SIG-M5 (cell line): Measurements from ENCODE around the gene TMTC3.
"Not testable (repeated sequence)": the region's sequence is repeated elsewhere in the genome, so short reads cannot be mapped to it uniquely, and the experiment has no call there.

Experiments
- DNase-seq: peaks from one replicate; lab custom pipeline; 2025; lab: John Stamatoyannopoulos, UW

Gene TMTC3

DNA sequence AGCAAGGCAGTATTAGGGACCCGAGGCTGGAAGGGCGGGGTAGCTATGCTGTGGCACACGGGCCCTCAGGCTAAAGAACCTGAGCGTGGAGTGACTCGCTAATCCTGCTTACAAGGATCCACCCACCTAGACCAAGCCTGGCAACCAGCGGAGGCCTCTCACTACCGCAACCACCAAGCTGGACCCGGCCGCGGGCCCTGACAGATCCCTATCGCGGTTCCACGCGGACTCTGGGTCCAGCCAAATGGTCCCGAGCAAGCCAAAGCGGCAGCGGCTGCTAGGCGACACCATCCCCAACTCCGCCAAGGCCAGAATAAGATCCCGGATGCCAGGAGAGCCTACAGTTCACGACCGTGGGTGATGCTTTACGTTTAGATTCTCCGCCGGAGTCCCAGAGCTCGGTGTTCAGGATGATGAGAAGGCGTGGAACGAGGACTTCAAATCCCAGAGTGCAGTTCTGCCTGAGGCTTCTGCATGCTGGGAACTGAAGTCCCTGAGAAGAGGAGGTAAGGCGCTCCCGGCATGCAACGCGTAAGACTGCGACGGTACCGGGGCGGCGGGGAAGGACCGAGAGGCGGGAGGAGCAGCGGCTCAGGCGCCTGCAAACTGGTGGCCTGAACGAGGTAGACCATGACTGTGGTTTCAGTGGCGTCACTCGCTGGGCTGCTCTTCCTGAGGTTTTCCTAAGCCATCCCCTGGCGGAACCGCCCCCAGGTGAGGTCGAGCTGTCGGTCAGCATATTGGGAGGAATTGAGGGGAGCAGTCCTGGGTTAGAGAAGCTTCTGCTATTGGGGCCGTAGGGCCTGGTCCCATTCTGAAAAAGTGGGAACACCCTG is at the start of gene TMTC3, which contains the start of gene CEP290:
Gene TMTC3 (plus strand): TSS at position 534 of the 836 bp plus-strand sequence. CDS start 6,009 bp downstream, outside the sequence.
Gene CEP290 (minus strand): TSS at position 315 of the 836 bp plus-strand sequence. CDS start 781 bp downstream, outside the sequence.
- peak; percentile 99 for DNase-seq

DNA sequence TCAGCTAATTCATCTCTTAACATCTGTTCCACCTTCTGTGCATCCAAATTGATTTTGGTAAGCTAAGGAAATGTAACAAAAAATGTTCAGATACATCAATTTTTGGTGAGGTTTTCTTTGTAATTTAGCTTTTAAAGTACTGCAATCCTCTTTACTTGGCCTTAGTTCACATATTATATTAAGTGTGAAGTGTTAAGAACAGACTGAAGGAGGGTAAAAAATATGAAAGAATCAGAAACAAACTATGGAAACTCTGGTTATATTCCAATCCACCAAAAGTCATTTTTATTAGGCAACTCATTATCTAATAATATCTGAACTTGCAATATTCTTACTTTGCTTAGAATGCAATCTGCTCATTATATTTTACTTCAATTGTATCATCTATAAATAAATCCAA is 49.3 kb upstream of the TMTC3 start:
- DNase-seq = no peak

DNA sequence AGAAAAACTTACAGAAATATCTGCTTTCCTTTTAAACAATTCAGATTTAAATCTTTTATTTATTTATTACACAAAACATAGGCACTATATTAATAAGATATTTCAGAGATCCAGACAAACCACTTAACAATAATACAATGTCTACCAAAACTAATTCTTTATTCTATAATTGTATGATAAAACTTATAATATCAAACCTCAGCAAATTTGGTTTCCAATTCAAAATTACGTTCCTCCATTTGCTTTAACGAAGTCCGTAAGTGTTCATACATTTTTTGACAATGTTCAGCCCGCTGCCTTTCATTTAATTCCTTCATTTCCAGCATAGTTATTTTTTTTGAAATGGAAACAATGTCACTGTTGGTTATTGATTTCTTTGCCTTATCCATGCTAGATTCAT is 48.5 kb upstream of the TMTC3 start:
- DNase-seq = no peak

DNA sequence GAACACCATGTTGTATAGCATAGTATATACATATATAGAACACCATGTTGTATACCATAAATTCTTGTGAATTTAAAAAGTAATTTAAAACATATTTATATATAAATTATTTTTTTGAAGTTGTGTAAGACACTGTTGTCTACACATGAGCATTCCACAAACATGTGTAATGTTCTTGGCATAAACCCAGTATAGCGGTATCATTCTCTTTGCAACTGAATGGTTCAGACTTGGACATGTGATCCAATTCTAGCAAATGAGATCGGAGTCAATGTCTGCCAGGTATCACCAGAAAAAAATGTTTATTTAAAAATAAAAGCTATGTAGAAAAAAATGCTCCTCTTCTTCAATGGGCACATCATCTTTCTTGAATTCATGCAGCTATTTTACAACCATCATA is 34.1 kb upstream of the TMTC3 start:
- DNase-seq = no peak

DNA sequence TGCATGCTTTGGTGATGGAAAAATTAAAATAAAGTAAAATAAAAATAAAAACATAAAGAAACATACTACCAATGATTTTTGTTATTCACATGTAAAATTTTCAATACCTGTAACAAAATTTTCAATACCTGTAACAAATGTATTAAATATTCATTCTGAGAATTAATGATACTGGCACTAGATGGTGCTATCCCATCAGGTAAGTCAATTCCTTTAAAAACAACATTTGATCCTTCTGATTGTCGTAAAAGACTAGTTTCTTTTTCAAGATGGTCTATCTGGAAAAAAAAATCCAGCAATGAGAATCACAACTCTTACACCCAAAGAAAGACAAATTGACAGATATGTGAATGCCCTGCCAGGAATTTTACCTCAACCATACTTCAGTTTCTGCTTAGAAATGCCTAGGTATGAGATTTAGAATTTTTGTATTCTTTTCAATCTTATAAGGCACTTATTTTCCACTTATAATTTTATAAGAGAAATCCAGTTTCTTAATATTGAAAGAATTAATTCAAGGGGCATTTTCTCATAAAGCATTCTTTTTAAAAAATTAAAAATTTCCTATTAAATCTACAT is 30.9 kb upstream of the TMTC3 start:
- no peak for DNase-seq

DNA sequence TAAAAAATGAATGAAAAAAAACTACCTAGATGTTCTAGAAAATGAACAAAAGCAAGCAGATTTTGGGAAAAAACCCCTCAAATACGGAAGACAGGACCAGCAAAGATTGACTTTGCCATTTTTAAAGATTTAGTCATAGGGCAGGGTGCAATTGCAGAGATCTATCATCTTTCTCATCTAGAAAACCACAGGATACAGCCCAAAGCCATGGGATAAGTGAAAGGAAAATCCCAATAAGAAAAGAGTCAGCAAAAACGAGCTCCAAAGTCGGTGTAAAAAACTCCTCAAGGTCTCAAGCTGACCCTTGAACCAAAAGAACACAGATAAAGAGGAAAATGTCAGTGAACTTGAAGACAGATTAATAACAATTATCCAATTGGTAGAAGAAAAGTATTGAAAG is 28.2 kb upstream of the TMTC3 start:
- DNase-seq = no peak

DNA sequence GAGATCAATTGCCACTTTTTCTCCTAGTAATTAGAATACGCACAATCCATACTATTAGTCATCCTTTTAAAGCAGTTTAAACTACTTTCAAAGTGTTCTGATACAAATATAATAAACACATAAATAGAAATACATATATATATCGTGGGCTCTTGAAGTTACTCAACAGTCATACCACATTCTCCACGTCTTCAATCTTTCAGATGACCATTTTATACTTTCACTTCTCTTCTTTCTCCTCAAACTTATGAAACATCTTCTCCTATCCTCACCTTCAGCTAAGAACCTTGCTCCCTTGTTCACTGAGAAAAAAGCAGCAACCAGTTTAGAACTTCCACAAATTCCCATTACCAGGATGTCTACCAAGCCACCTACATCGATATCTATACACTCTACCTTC is 19.4 kb upstream of the TMTC3 start:
- no peak for DNase-seq

DNA sequence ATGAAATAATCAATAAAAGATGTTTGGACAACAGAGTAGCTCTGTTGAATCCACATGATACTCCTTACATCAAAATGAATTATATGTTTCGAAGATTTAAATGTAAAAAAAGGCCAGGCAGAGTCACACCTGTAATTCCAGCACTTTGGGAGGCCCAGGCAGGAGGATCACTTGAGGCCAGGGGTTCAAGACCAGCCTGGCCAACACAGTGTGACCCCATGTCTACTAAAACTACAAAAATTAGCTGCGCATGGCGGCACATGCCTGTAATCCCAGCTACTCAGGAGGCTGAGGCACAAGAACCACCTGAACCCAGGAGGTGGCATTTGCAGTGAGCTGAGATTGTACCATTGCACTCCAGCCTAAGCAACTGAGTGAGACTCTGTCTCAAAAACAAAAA is 15.0 kb upstream of the TMTC3 start:
- no peak for DNase-seq

DNA sequence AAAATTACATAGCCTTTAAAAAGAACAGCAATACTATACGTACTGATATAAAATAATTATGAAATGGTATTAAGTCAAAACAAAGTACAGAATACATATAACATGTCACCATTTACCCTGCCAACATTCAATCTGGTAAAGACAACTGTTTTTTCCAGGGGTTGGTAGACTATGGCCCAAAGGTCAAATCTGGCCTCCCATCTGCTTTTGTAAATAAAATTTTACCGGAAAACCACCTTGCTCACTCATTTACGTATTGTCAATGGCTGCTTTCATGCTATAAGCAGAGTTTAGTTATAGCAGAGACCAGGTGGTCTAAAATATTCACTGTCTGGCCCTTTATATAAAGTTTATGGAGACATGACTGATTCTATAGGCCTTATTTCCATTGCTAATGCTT is 14.3 kb upstream of the TMTC3 start:
- no peak for DNase-seq

DNA sequence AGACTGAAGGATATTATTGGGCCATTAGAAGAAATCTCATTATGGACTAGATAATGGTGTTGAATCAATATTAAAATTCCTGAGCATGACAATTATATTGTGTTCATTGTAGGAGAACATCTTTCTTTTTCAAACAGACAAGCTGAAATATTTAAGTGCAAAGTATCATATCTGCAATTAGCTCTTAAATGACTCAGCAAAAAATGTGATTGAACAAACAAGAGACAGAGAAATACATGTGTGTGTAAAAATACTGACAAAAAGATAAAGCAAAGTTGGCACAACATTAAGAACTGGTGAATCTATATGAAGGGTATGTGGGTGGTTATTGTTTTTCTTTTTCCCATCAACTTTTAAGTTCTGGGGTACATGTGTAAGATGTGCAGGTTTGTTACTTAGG is 9.7 kb upstream of the TMTC3 start:
- no peak for DNase-seq

DNA sequence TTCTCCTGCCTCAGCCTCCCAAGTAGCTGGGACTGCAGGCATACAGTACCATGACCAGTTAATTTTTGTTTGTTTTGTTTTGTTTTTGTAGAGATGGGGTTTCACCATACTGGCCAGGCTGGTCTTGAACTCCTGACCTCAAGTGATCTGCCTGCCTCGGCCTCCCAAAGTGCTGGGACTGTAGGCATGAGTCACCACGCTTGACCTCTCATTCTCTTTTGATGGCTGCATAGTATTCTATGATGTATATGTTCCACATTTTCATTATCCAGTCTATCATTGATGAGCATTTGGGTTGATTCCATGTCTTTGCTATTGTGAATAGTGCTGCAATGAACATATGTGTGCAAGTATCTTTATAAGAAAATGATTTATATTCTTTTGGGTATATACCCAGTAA is 8.9 kb upstream of the TMTC3 start:
- not testable (repeated sequence) for DNase-seq

DNA sequence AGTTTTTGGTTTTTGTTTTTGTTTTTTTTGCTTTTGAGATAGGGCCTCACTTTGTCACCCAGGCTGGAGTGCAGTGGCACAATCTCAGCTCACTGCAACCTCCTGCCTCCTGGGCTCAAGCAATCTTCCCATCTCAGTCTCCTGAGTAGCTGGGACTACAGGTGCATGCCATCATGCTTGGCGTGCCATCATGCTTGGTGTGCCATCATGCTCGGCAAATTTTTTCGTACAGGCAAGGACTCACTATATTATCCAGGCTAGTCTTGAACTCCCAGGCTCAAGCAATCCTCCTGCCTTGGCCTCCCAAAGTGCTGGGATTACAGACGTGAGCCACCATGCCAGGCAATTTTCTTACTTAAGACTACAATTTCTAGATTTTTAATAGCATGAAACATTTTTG is 2.4 kb upstream of the TMTC3 start:
- DNase-seq = not testable (repeated sequence)

DNA sequence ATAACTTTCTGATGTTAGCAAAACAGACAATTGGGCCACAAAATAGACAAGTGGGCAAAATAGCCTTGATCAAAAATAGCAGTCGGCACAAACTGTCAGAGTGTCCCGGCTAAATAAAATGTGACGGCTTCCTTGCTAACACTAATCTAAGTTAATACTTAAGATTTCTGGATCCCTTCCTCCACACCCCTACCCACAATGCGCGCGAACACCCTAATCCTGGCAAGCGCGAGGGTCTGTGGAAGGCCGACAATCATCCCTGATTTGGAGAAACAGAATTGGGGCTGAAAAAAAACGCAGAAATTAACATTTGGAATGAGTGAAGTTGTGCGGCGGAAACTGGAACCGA is 708 bp upstream of the TMTC3 start:
- no peak for DNase-seq

DNA sequence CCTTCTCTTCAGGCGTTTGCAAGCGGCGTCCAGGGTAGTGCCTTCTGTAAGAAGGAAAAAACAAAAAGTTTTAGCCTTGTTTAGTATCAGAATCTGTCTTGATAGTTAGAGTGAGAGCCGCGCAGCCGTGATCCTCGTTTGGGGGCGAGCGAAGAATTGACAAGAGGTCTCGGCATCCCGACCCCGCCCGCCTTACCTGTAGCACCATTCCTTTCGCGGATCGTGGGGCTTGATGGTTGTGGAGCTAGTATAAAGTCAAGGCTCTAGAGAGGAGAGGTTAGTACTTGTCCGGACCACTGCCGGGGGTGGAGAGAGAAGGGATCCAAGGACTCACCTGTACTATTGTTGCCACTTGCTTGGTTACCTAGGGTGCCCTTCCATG is 494 bp downstream of the TMTC3 start:
- no peak for DNase-seq

DNA sequence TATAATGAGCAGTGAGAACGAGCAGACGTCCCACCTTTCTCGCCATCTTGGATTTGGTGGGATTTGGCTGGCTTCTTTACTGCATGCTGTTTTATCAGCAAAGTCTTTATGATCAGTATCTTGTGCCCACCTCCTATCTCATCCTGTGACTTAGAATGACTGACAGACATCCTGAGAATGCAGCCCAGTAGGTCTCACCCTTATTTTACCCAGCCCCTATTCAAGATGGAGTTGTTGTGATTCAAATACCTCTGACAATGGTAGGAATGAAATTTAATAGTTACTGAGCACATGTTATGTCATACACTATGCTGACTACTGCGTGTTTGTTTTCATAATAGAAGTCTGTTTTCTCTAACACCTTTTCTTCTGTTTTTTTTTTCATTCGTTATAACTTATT is 1.9 kb downstream of the TMTC3 start:
- no peak for DNase-seq

DNA sequence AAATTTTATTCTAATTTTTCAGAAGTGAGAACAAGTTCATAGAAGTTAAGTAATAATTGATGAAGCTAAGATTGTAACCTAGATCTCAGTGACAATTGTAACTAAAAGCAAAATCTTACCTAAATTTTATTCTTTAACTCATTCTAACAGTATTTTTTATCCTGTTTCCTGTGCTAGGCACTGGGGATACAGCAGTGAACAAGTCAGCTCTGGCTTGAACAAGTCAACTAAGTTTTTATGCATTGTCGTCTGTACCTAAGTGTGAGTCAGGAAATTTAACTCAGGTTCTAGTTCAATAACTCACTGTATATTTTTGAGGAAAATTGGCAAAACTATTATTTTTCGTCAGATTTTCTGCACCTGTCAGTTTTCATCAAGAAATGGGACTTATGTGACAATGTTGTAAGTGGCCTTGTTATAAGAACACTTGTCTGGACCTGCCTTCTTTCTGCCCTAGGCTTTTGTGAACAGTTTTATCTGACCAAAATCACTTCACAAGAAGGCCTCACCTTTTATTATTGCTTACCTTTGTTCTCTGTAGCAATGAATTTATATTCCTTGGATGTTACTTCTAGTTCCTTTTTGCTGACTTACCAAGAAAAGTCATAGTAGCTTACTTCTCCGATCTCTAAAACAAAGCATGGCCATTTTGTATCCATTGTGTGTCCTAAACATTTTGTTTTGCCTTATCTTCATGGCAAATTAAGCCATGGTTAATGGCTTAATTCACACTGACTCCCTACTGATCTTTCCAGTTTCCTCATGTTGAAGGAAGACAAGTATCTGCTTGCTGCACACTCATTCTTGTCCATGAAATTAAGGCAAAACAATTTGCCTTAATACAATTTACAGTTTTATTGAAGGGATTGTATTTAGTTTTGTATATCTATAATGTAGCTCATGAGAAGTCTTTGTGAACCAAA is 2.7 kb downstream of the TMTC3 start:
- no peak for DNase-seq

DNA sequence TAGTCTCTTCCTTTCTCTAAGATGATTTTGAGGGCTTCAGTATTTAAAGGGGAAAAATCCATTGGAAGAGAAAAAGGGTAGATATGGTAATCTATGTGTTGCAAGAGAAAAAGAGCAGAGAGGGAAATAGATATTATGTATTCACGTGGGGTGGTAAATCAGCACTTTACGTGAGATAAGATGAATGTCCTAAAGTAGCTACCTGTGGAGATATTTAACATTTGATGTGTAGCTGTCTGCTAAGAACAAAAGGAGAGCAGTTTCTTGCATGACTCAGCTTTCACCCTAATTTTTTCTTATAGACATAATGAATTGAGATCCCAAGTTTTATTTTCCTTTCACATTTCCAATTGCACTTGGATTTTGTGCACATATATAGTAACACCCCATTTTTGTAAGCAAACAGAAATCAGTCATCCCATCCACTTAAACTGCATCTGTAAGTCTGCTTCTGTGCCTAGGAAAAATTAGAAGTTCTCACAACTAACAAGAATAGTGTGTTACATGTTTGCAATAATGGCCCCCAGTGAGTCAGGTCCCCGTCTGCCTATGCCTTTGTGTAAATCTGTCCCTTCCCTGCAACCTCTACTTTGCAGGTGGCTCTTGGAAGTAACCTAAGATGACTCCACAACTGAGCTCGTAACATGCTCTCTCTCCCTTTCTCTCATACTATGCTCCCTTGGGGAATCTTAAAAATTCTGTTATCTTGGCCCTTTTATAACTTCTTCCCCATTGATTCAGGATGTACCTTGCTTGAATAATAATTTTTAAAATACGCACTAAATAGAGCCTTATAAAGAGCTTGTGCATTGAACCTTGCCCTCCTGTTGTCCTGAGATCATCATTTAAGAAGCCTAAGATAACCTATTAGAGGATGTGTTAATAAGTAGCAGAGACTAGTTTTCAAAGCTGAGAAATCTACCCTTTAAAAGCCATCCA is 3.7 kb downstream of the TMTC3 start:
- no peak for DNase-seq

DNA sequence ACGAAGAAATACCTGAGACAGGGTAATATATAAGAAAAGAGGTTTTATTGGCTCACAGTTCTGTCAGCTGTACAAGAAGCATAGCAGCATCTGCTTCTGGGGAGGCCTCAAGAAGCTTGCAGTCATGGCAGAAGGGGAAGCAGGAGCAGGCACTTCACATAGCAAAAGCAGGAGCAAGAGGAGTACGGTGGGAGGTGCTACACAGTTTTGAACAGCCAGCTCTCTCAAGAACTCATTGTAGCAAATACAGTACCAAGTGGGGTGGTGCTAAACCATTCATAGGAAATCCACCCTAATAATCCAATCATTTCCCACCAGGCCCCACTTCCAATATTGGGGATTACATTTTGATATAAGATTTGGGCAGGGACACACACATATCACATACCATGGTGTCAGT is 8.0 kb downstream of the TMTC3 start:
- no peak for DNase-seq

DNA sequence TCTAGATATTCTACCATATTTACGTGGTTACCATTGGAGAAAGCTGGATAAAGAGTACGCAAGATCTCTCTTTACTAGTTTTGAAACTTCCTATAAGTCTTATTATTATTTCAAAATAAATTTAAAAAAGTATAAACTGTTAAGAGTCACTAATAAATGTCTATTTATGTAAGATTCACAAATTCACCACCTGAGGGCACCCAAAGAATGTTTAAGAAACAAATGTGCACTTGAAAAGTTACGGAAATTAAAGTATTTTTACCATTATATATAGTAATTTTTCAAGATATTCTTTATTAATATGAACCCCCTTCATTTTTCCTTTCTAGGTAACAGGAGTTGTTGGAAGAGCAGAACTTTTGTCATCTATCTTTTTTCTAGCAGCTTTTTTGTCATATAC is 11.9 kb downstream of the TMTC3 start:
- no peak for DNase-seq

DNA sequence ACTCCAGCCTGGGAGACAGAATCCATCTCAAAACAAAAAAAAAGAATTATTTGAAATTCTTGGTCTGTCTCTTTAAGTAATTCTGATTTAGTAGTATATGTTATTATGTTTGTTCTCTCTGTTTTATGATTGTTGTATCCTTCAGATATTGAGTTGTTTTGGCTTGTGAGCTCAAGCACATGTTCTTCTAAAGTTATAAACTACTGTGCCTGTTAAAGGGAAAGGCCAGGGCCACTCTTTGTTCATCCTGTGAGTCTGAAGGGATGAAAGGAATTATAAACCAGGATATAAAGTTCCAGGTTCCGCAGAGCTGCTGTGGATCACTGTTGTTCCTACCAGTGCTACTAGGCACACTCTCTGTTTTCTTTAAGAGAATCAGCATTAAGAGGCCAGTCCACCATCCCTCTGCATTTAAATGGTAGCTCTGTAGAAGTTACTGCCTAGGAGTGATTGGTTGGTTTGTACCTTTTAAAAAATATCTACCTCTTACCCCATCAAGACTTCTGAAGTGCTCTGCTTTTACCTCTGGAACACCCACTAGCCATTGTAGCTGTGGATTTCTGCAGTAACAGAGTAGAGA is 14.1 kb downstream of the TMTC3 start:
- no peak for DNase-seq

DNA sequence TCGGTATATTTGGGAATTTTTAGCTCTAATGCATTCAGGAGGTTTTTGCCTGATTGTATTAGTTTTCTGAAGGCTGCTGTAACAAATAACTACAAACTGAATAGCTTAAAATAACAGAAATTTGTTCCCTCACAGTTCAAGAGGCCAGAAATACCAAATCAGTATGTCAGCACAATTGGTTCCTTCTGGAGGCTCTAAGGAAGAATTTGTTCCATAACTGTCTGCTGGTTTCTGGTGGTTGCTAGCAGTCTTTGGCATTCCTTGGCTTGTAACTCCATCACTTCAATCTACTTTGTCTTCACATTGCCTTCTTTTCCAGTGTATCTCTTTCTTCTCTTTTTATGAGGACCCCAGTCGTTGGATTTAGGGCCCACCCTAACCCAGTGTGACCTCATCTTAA is 21.3 kb downstream of the TMTC3 start:
- no peak for DNase-seq
